ENCODE measurements around the gene PDCD1.

PDCD1 gene

GRCh38 chr2:241842620-241843211, 16.0 kb downstream of the PDCD1 start:
- ChIA-PET CTCF (interaction anchor here (0.6 kb wide), 1 partner anchor 25 kb away, joined by 3 read pairs; no protein-coding TSS in a partner anchor), POLR2A (interaction anchor here (1.3 kb wide), 1 partner anchor 29 kb away, joined by 4 read pairs; no protein-coding TSS in a partner anchor)
- peak; percentile 85 for DNase-seq (ENCODE audit: extremely low spot score)
- TF ChIP-seq CTCF (IDR thresholded peaks at IDR 0.05; ENCODE audit: control extremely low read depth, extremely low read depth, low read depth, missing control alignments) = no peak

GRCh38 chr2:241842067-241842415, 16.7 kb downstream of the PDCD1 start:
- no peak for DNase-seq (ENCODE audit: extremely low spot score)
- no peak for TF ChIP-seq CTCF (IDR thresholded peaks at IDR 0.05; ENCODE audit: control extremely low read depth, extremely low read depth, low read depth, missing control alignments)
- POLR2A ChIA-PET = interaction anchor here (1.3 kb wide), 1 partner anchor 28 kb away, joined by 4 read pairs; no protein-coding TSS in a partner anchor
- CTCF ChIA-PET = interaction anchor here (1.3 to 1.5 kb wide), 2 partner anchors 15 to 27 kb away, joined by 3 to 4 read pairs; partner anchors contain the start of gene RTP5

- ChIA-PET CTCF (interaction anchor here (0.8 to 1.5 kb wide), 4 partner anchors 9 to 110 kb away, joined by 3 to 4 read pairs (median 3); partner anchors contain the start of gene RTP5), POLR2A (no interaction called here)
- TF ChIP-seq CTCF (IDR thresholded peaks at IDR 0.05; ENCODE audit: control extremely low read depth, extremely low read depth, low read depth, missing control alignments) = no peak
- no peak for DNase-seq (ENCODE audit: extremely low spot score)
Measured at GRCh38 chr2:241841181-241842066, 17.3 kb downstream of the PDCD1 start.

- no peak for DNase-seq (ENCODE audit: extremely low spot score)
- POLR2A ChIA-PET = no interaction called here
- TF ChIP-seq CTCF (IDR thresholded peaks at IDR 0.05; ENCODE audit: control extremely low read depth, extremely low read depth, low read depth, missing control alignments) = no peak
- CTCF ChIA-PET = interaction anchor here (0.8 to 2.8 kb wide), 5 partner anchors 11 to 41 kb away, joined by 3 to 14 read pairs (median 4); no protein-coding TSS in a partner anchor
Measured at GRCh38 chr2:241837197-241837965, 21.3 kb downstream of the PDCD1 start.

- no peak for DNase-seq (ENCODE audit: extremely low spot score)
- ChIA-PET POLR2A (no interaction called here), CTCF (interaction anchor here (0.8 to 2.8 kb wide), 4 partner anchors 10 to 48 kb away, joined by 3 to 14 read pairs (median 4); no protein-coding TSS in a partner anchor)
- TF ChIP-seq CTCF (IDR thresholded peaks at IDR 0.05; ENCODE audit: control extremely low read depth, extremely low read depth, low read depth, missing control alignments) = no peak
Measured at GRCh38 chr2:241836292-241836691, 22.4 kb downstream of the PDCD1 start.

GRCh38 chr2:241835611-241836010, 23.1 kb downstream of the PDCD1 start:
- TF ChIP-seq CTCF (IDR thresholded peaks at IDR 0.05; ENCODE audit: control extremely low read depth, extremely low read depth, low read depth, missing control alignments) = no peak
- ChIA-PET CTCF (interaction anchor here (0.7 to 2.8 kb wide), 8 partner anchors 9 to 48 kb away, joined by 3 to 14 read pairs (median 4); no protein-coding TSS in a partner anchor), POLR2A (no interaction called here)
- no peak for DNase-seq (ENCODE audit: extremely low spot score)

Measured in GM10248 (cell line).